Smooth muscle cell (in vitro differentiated cells): ENCODE results near the gene ANTXR1. TPM values are rescaled to one million over a fixed set of nuclear protein-coding genes. Genes with fewer than 3 reads are reported as not detected.

Source experiments
- DNase-seq: peaks from one replicate; lab custom pipeline; 2025; ENCODE audit not compliant: unreplicated experiment; lab: John Stamatoyannopoulos, UW
- H2AFZ ChIP-seq: fragments of 200-600 bp; sonication (generic); 2 replicates; pipeline ENCODE4 v1.6.0; 2016; ENCODE audit warnings: antibody characterized with exemption, low read depth, mild to moderate bottlenecking
- H3F3A ChIP-seq: fragments of 200-600 bp; sonication (generic); 2 replicates; pipeline ENCODE4 v1.6.0; 2017; ENCODE audit warnings: antibody characterized with exemption, low read depth
- H3K27ac ChIP-seq: fragments of 200-600 bp; sonication (generic); 2 replicates; pipeline ENCODE4 v1.5.1; 2016; ENCODE audit warnings: low read depth, mild to moderate bottlenecking
- H3K27me3 ChIP-seq: fragments of 200-600 bp; sonication (generic); 2 replicates; pipeline ENCODE4 v1.6.1; 2016; ENCODE audit warnings: low read depth, mild to moderate bottlenecking
- H3K36me3 ChIP-seq: fragments of 200-600 bp; sonication (generic); 2 replicates; pipeline ENCODE4 v1.5.1; 2016; ENCODE audit warnings: low read depth
- H3K4me1 ChIP-seq: fragments of 200-600 bp; sonication (generic); 2 replicates; pipeline ENCODE4 v1.5.1; 2016; ENCODE audit warnings: low read depth
- H3K4me2 ChIP-seq: fragments of 200-600 bp; sonication (generic); 2 replicates; pipeline ENCODE4 v1.6.0; 2016; ENCODE audit warnings: mild to moderate bottlenecking
- H3K4me3 ChIP-seq: fragments of 200-600 bp; sonication (generic); 2 replicates; pipeline ENCODE4 v1.5.1; 2016; ENCODE audit warnings: mild to moderate bottlenecking
- H3K79me2 ChIP-seq: fragments of 200-600 bp; sonication (generic); 2 replicates; pipeline ENCODE4 v1.6.0; 2016; ENCODE audit warnings: low read depth, mild to moderate bottlenecking
- H3K9ac ChIP-seq: fragments of 200-600 bp; sonication (generic); 2 replicates; pipeline ENCODE4 v1.6.0; 2016; ENCODE audit warnings: low read depth
- H3K9me3 ChIP-seq: fragments of 200-600 bp; sonication (generic); replicated peaks from 2 replicates; pipeline ENCODE4 v1.5.1; 2016; ENCODE audit warnings: low read depth
- H4K20me1 ChIP-seq: fragments of 200-600 bp; sonication (generic); 2 replicates; pipeline ENCODE4 v1.6.0; 2016; ENCODE audit warnings: low read depth
- WGBS: methylation state at CpG from one replicate; pipeline ENCODE4 v1.1.7; 2016; ENCODE audit warnings: low lambda C conversion rate; 5-methylcytosine and 5-hydroxymethylcytosine counted together
- polyA plus RNA-seq: library from polyadenylated mRNA; unstranded; fragments of >200 nt; fragmentation: Nextera tagmentation; extraction: Ambion mirVana; gene quantifications from 2 replicates; pipeline ENCODE4 v1.2.1, GENCODE V29; 2016
- total RNA-seq: library from RNA; depleted of rRNA; stranded (reverse); fragments of >200 nt; gene quantifications from 2 replicates; pipeline ENCODE4 v1.2.3, GENCODE V29; 2014
- TF ChIP-seq, protein P1 (sequence below): fragments of 200-600 bp; sonication (generic); IDR thresholded peaks from 2 replicates; pipeline ENCODE4 v1.5.1; 2017; ENCODE audit warnings: borderline replicate concordance, mild to moderate bottlenecking, antibody characterized with exemption; ENCODE audit not compliant: insufficient read depth, poor library complexity, severe bottlenecking

Gene ANTXR1
- total and polyA plus RNA-seq, 2 experiments from 2014 or later, result 292 to 309 TPM

DNA sequence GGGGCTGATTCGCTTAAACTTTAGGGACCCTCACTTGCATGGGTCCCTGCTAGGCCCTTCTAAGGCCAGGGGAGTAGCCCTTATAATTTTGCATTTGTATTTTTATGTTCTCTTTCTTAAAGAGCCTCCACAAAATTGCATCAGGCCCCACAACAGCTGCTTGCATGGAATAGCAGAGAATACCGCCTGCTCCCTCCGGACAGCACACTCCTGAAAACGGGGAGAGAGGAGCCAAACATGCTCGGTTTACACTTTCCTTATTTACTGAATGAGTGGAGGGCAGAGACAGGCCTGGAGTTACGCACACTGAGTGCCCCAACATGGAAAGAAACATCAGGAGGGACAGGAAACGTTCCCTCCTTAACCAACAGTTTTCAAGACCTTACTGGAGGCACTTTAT, 132.2 kb downstream of the ANTXR1 start:
- Histone ChIP-seq H3K9me3 (no peaks in the 10 kb centered on the region), H2AFZ (no peak overlapping the region), H3K9ac (no peak overlapping the region)

DNA sequence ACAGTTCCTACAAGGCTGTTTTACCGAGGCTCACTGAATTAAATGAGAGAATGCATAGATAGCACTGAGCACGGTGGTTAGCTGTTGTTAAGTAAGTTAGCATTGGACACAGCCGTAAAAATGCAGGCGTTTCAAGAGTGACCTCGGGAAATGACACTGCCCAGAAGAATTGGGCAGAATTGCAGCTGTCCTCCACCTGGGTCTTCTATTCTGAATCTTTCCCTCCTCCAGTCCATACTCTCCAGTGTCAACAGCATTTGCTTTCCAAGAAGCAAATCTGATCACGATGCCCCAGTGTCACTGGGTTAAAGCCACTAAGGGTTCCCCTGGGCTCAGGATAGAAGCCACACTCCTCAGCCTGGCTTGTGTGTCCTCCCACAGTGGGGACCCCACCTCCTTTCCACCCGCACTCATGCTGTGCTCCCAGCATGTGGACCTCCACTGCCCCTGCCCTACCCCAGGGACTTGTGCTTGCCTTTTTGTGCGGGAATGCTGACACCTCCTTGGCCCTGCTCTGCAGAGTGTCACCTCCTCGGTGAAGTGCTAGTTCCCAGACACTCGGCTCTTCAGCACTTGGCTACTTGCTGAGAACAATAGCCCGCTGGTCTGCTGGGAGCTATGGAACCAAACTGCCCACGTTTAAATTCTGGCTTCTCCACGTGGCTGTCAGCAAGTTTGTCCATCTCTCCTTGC, 135.0 kb downstream of the ANTXR1 start:
- peaks cover 48% of the 10 kb centered on the region for H3F3A ChIP-seq
- no peaks in the 10 kb centered on the region for H3K36me3 ChIP-seq
- TF ChIP-seq, protein P1, sequence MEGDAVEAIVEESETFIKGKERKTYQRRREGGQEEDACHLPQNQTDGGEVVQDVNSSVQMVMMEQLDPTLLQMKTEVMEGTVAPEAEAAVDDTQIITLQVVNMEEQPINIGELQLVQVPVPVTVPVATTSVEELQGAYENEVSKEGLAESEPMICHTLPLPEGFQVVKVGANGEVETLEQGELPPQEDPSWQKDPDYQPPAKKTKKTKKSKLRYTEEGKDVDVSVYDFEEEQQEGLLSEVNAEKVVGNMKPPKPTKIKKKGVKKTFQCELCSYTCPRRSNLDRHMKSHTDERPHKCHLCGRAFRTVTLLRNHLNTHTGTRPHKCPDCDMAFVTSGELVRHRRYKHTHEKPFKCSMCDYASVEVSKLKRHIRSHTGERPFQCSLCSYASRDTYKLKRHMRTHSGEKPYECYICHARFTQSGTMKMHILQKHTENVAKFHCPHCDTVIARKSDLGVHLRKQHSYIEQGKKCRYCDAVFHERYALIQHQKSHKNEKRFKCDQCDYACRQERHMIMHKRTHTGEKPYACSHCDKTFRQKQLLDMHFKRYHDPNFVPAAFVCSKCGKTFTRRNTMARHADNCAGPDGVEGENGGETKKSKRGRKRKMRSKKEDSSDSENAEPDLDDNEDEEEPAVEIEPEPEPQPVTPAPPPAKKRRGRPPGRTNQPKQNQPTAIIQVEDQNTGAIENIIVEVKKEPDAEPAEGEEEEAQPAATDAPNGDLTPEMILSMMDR, result no peak
- 50% methylated on average over 13 of the region's 13 CpGs for WGBS
- H2AFZ ChIP-seq, result no peak overlapping the region
- H3K4me2 ChIP-seq, result peak overlapping the region; percentile 62
- no peak overlapping the region for H3K4me3 ChIP-seq
- peaks cover 26% of the 10 kb centered on the region for H3K4me1 ChIP-seq
- H3K9me3 ChIP-seq, result no peaks in the 10 kb centered on the region
- H3K79me2 ChIP-seq, result no peaks in the 10 kb centered on the region
- H3K27ac ChIP-seq, result peak overlapping the region; percentile 86
- no peaks in the 10 kb centered on the region for H3K27me3 ChIP-seq
- no peaks in the 10 kb centered on the region for H4K20me1 ChIP-seq
- H3K9ac ChIP-seq, result no peak overlapping the region
- DNase-seq, result no peak

More for the DNA sequence above, 132.2 kb downstream of the ANTXR1 start:
- TF ChIP-seq, protein P1, result no peak
- Histone ChIP-seq H3K27me3 (no peaks in the 10 kb centered on the region), H3F3A (peaks cover 47% of the 10 kb centered on the region), H3K4me2 (no peak overlapping the region), H3K27ac (peak overlapping the region; percentile 86), H3K79me2 (no peaks in the 10 kb centered on the region), H4K20me1 (no peaks in the 10 kb centered on the region), H3K4me3 (no peak overlapping the region), H3K36me3 (no peaks in the 10 kb centered on the region), H3K4me1 (peaks cover 22% of the 10 kb centered on the region)
- 90% methylated on average over 7 of the region's 7 CpGs for WGBS
- DNase-seq, result no peak

- peak overlapping the region; percentile 86 for H3K27ac ChIP-seq
- H2AFZ ChIP-seq, result no peak overlapping the region
- no peaks in the 10 kb centered on the region for H4K20me1 ChIP-seq
- H3K36me3 ChIP-seq, result no peaks in the 10 kb centered on the region
- no peaks in the 10 kb centered on the region for H3K79me2 ChIP-seq
- peak overlapping the region; percentile 62 for H3K4me2 ChIP-seq
- TF ChIP-seq, protein P1, result no peak
- 20% methylated on average over 7 of the region's 7 CpGs for WGBS
- no peak overlapping the region for H3K4me3 ChIP-seq
- no peaks in the 10 kb centered on the region for H3K27me3 ChIP-seq
- no peak for DNase-seq
- peak overlapping the region; percentile 24 for H3K9ac ChIP-seq
- no peaks in the 10 kb centered on the region for H3K9me3 ChIP-seq
- peaks cover 47% of the 10 kb centered on the region for H3F3A ChIP-seq
- peaks cover 29% of the 10 kb centered on the region for H3K4me1 ChIP-seq
Measured at GRCh38 chr2:69149631-69150215, 136.7 kb downstream of the ANTXR1 start.
